HepG2 (cell line): ENCODE data around the gene DCUN1D3. TPM values are rescaled to one million over a fixed set of nuclear protein-coding genes. Genes with fewer than 3 reads are reported as not detected.

Experiments
- ATAC-seq: fragments of 200-7000 bp; cut with Tn5 transposase; 3 replicates; pipeline ENCODE4 v1.9.1; 2020; ENCODE audit warnings: mild to moderate bottlenecking, moderate library complexity
- BruUV-seq: library from RNA; stranded (reverse); fragments of 400-500 nt; replicated peaks from 2 replicates; lab custom pipeline; 2021; lab: Mats Ljungman, UMichigan
- CTCF ChIA-PET: fragments of 300-600 bp; formaldehyde crosslinking; extraction: SDS; loops from one replicate; lab custom pipeline; 2021; ENCODE audit warnings: low total read pairs, inconsistent platforms, low intra/inter-chr PET ratio; lab: Yijun Ruan, JAX
- POLR2A ChIA-PET: fragments of 350-600 bp; sonication (Branson Sonifier 250); formaldehyde crosslinking; loops from one replicate; lab custom pipeline; 2020; ENCODE audit warnings: antibody characterized with exemption, inconsistent platforms; lab: Yijun Ruan, JAX
- DNase-seq: peaks from one replicate; pipeline ENCODE4 v3.0.0-alpha.2; 2015; ENCODE audit warnings: low spot score
- FAIRE-seq: peaks from 3 replicates; lab custom pipeline; 2011; peaks lifted over from hg19 to GRCh38; lab: Jason Lieb, UNC
- H2AFZ ChIP-seq: one replicate; pipeline ENCODE4 v1.6.1; 2011; ENCODE audit warnings: low read length, inconsistent platforms
- H3K27ac ChIP-seq: fragments of 300-600 bp; 3 replicates; pipeline ENCODE4 v1.8.0; 2011; ENCODE audit warnings: mixed run types, mild to moderate bottlenecking, mixed read lengths, low read length, inconsistent platforms; ENCODE audit not compliant: insufficient read depth; ENCODE audit errors: extremely low read length
- H3K27me3 ChIP-seq, 2 experiments: fragments of 200-600 bp in 1 of 2; 2 replicates in 1 of 2; 3 replicates in 1 of 2; pipeline versions ENCODE4 v1.6.0 to v1.8.0; 2011; ENCODE audit warnings: low read length in 2 of 2, mild to moderate bottlenecking in 2 of 2, moderate library complexity in 2 of 2, inconsistent platforms in 1 of 2; ENCODE audit not compliant: insufficient read depth in 2 of 2, control insufficient read depth in 1 of 2
- H3K36me3 ChIP-seq, 2 experiments: fragments of 200-600 bp in 1 of 2; replicated peaks in 1 of 2; 2 replicates in 1 of 2; 3 replicates in 1 of 2; pipeline versions ENCODE4 v1.5.1 to v1.8.0; 2011; ENCODE audit warnings: low read length in 2 of 2, inconsistent platforms in 1 of 2; ENCODE audit not compliant: insufficient read depth in 2 of 2, control insufficient read depth in 1 of 2
- H3K4me1 ChIP-seq: 2 replicates; pipeline ENCODE4 v1.5.1; 2012; ENCODE audit warnings: low read length, inconsistent platforms; ENCODE audit not compliant: insufficient read depth
- H3K4me2 ChIP-seq: 2 replicates; pipeline ENCODE4 v1.6.0; 2011; ENCODE audit warnings: low read depth, low read length, inconsistent platforms
- H3K4me3 ChIP-seq, 3 experiments: fragments of 200-600 bp in 1 of 3; sonication (generic), shearing (Covaris generic) in 1 of 3; replicated peaks in 1 of 3; 2 replicates each; pipeline ENCODE4 v1.5.1; 2011 to 2016; ENCODE audit warnings: low read length in 3 of 3, inconsistent platforms in 2 of 3, low read depth in 2 of 3, mild to moderate bottlenecking in 2 of 3, control low read depth in 1 of 3, mixed read lengths in 1 of 3; ENCODE audit not compliant: insufficient read depth in 1 of 3
- H3K79me2 ChIP-seq: one replicate; pipeline ENCODE4 v1.6.1; 2011; ENCODE audit warnings: low read length, inconsistent platforms; ENCODE audit not compliant: insufficient read depth
- H3K9ac ChIP-seq: 2 replicates; pipeline ENCODE4 v1.6.0; 2011; ENCODE audit warnings: mild to moderate bottlenecking, low read depth, low read length, inconsistent platforms; ENCODE audit not compliant: insufficient read depth
- H3K9me3 ChIP-seq: 2 replicates; pipeline ENCODE4 v1.5.1; 2012; ENCODE audit warnings: mild to moderate bottlenecking, low read length
- H4K20me1 ChIP-seq: 2 replicates; pipeline ENCODE4 v1.6.0; 2011; ENCODE audit warnings: inconsistent platforms, mild to moderate bottlenecking, low read length, moderate library complexity; ENCODE audit not compliant: insufficient read depth
- ELF1 ChIP-seq: sonication (generic); formaldehyde crosslinking; IDR thresholded peaks from 2 replicates; pipeline ENCODE4 v1.4.0; 2020; ENCODE audit warnings: missing genetic modification reagents
- HOXA9 ChIP-seq: sonication (generic); formaldehyde crosslinking; IDR thresholded peaks from 2 replicates; pipeline ENCODE4 v1.8.1; 2022; ENCODE audit warnings: missing genetic modification reagents, mild to moderate bottlenecking, moderate library complexity, borderline replicate concordance
- MIXL1 ChIP-seq: IDR thresholded peaks from 2 replicates; pipeline ENCODE4 v1.6.1; 2016
- MXD4 ChIP-seq: IDR thresholded peaks from 2 replicates; pipeline ENCODE4 v1.6.1; 2016; ENCODE audit warnings: mild to moderate bottlenecking, missing biosample characterization, missing genetic modification reagents
- PHF8 ChIP-seq: sonication (generic); formaldehyde crosslinking; IDR thresholded peaks from 2 replicates; pipeline ENCODE4 v1.5.0; 2020; ENCODE audit warnings: missing genetic modification reagents
- SMAD3 ChIP-seq: sonication (generic); formaldehyde crosslinking; IDR thresholded peaks from 2 replicates; pipeline ENCODE4 v1.4.0; 2020; ENCODE audit warnings: missing genetic modification reagents
- TBX2 ChIP-seq: sonication (generic); formaldehyde crosslinking; IDR thresholded peaks from 2 replicates; pipeline ENCODE4 v1.5.0; 2020; ENCODE audit warnings: missing genetic modification reagents, mild to moderate bottlenecking, borderline replicate concordance
- ZFP37 ChIP-seq: sonication (generic); formaldehyde crosslinking; IDR thresholded peaks from 2 replicates; pipeline ENCODE4 v1.4.0; 2020; ENCODE audit warnings: missing genetic modification reagents, borderline replicate concordance
- ZNF558 ChIP-seq: sonication (generic); formaldehyde crosslinking; IDR thresholded peaks from 2 replicates; pipeline ENCODE4 v1.9.0; 2022; ENCODE audit warnings: mild to moderate bottlenecking, missing genetic modification reagents, borderline replicate concordance
- ZNF589 ChIP-seq: sonication (generic); formaldehyde crosslinking; conservative IDR thresholded peaks from 2 replicates; pipeline ENCODE4 v1.8.0; 2022; ENCODE audit warnings: mild to moderate bottlenecking, moderate library complexity, missing genetic modification reagents
- ZNF780A ChIP-seq: sonication (generic); formaldehyde crosslinking; IDR thresholded peaks from 2 replicates; pipeline ENCODE4 v1.8.0; 2022; ENCODE audit warnings: mild to moderate bottlenecking, missing genetic modification reagents, moderate library complexity
- ZNF850 ChIP-seq: sonication (generic); formaldehyde crosslinking; conservative IDR thresholded peaks from 2 replicates; pipeline ENCODE4 v1.9.0; 2021; ENCODE audit warnings: mild to moderate bottlenecking, missing genetic modification reagents
- WGBS: methylation state at CpG from one replicate; pipeline ENCODE4 v1.1.6; 2017; ENCODE audit warnings: low lambda C conversion rate; 5-methylcytosine and 5-hydroxymethylcytosine counted together
- in situ Hi-C: cut with HindIII; loops from 2 replicates; pipeline ENCODE4 v1.10.0; 2017; ENCODE audit warnings: low pct_unique_long_range_greater_than_20kb; ENCODE audit not compliant: extremely low pct_ligation_motif_present
- intact Hi-C: fragments of 100-400 bp; cut with micrococcal nuclease; formaldehyde crosslinking; loops from one replicate; pipeline ENCODE4 v1.10.0; 2022; ENCODE audit not compliant: unreplicated experiment
- polyA plus RNA-seq, 8 experiments: library from polyadenylated mRNA; depleted of rRNA in 3 of 8; stranded (reverse) in 7 of 8; unstranded in 1 of 8; fragments of >200 nt; fragmentation: Illumina TruSeq in 4 of 8; extraction: Trizol in 4 of 8; gene quantifications; 2 replicates each; pipeline versions ENCODE4 v1.2.1 to v1.2.3, GENCODE V29; 2011 to 2016; ENCODE audit warnings: low read depth in 4 of 8, missing spikeins in 1 of 8, mixed read lengths in 1 of 8; ENCODE audit not compliant: insufficient read depth in 1 of 8
- total RNA-seq, 5 experiments: library from RNA; depleted of rRNA; stranded (reverse); fragments of >200 nt; fragmentation: Illumina TruSeq; extraction: Trizol; gene quantifications; 2 replicates each; pipeline ENCODE4 v1.2.3, GENCODE V29; 2016; ENCODE audit warnings: low read depth in 1 of 5
- TF ChIP-seq, protein P1 (sequence below): IDR thresholded peaks from 2 replicates; pipeline ENCODE4 v1.6.1; 2016; ENCODE audit warnings: low read depth, borderline replicate concordance
- TF ChIP-seq, protein P2 (sequence below): sonication (generic); formaldehyde crosslinking; IDR thresholded peaks from 2 replicates; pipeline ENCODE4 v1.9.0; 2021; ENCODE audit warnings: missing genetic modification reagents, borderline replicate concordance
- TF ChIP-seq, protein P3 (sequence below): sonication (generic); formaldehyde crosslinking; IDR thresholded peaks from 2 replicates; pipeline ENCODE4 v1.4.0; 2020; ENCODE audit warnings: missing genetic modification reagents
- TF ChIP-seq, protein P4 (sequence below): sonication (generic); formaldehyde crosslinking; IDR thresholded peaks from 2 replicates; pipeline ENCODE4 v1.5.1; 2020; ENCODE audit warnings: mild to moderate bottlenecking, missing genetic modification reagents, moderate library complexity
- TF ChIP-seq, protein P5 (sequence below): sonication (generic); formaldehyde crosslinking; IDR thresholded peaks from 2 replicates; pipeline ENCODE4 v1.4.0; 2020; ENCODE audit warnings: missing genetic modification reagents, borderline replicate concordance

The DCUN1D3 gene
- total and polyA plus RNA-seq, 2 of the 13 experiments (the other 11 are each of a cell fraction or from before 2014, with no cell fraction given), result 5.0 to 19.3 TPM

DNA sequence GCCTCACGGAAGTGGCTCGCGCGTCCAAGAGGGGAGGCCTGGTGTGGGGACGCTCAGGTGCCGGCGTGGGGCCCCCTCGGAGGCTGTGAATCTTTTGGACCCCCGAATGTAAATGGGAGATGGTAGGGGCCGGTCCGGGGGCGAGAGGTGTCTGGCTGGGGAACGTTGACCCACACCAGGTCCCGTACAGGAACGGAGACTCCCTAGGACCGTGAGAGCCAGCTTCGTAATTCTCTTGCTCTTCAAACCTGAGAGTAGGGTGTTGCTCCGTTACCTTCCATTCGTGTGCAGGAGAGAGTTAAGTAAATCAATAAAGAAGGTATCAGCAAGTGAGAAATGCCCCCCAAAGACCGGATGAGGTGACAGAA, 894 bp upstream of the DCUN1D3 start:
- no TSS peak for BruUV-seq
- ATAC-seq (peak; percentile 19), FAIRE-seq (no peak), DNase-seq (no peak)
- Histone ChIP-seq H3K36me3 (peaks cover 2 to 16% of the 10 kb centered on the region in 2 experiments), H3K9ac (peak overlapping the region; percentile 95), H2AFZ (no peak overlapping the region), H3K27me3 (no peaks in the 10 kb centered on the region; a peak in 1 of 5 replicates), H3K4me2 (peak overlapping the region; percentile 93), H3K79me2 (peaks cover 71% of the 10 kb centered on the region), H3K9me3 (no peaks in the 10 kb centered on the region), H3K4me3 (peak overlapping the region; percentile 83 to 95 (median 87)), H4K20me1 (peaks cover 9% of the 10 kb centered on the region; the same call in 1 of the 2 replicates), H3K27ac (peak overlapping the region; percentile 94), H3K4me1 (peaks cover 80% of the 10 kb centered on the region)
- in situ Hi-C loops, result no loop called here
- intact Hi-C loops, result no loop called here
- under 1% methylated on average over 20 of the region's 20 CpGs for WGBS
- CTCF ChIA-PET, result no interaction called here
- POLR2A ChIA-PET, result interaction anchor here (1.1 to 3.4 kb wide), 10 partner anchors 8 to 399 kb away, joined by 3 to 20 read pairs (median 8); partner anchors contain the start of genes ERI2 and REXO5
- TF ChIP-seq ZFP37 (CRISPR knock-in tag) (0 out of 2 replicates have a peak, but pooled peaks have one; percentile 13), PHF8 (no peak), SMAD3 (CRISPR knock-in tag) (no peak), ZNF780A (CRISPR knock-in tag) (0 out of 2 replicates have a peak, but pooled peaks have one; percentile 48), ZNF850 (no peak), TBX2 (no peak), ZNF558 (CRISPR knock-in tag) (0 out of 2 replicates have a peak, but pooled peaks have one; percentile 3), HOXA9 (CRISPR knock-in tag) (peak; percentile 18; the same call in 1 of the 2 replicates), MXD4 (CRISPR knock-in tag) (no peak), ZNF589 (CRISPR knock-in tag) (0 out of 2 replicates have a peak, but pooled peaks have one; percentile 9), MIXL1 (no peak), ELF1 (peak; percentile 55; the same call in 1 of the 2 replicates)
- TF ChIP-seq, protein P1, sequence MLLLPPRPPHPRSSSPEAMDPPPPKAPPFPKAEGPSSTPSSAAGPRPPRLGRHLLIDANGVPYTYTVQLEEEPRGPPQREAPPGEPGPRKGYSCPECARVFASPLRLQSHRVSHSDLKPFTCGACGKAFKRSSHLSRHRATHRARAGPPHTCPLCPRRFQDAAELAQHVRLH, result no peak
- TF ChIP-seq, protein P2, sequence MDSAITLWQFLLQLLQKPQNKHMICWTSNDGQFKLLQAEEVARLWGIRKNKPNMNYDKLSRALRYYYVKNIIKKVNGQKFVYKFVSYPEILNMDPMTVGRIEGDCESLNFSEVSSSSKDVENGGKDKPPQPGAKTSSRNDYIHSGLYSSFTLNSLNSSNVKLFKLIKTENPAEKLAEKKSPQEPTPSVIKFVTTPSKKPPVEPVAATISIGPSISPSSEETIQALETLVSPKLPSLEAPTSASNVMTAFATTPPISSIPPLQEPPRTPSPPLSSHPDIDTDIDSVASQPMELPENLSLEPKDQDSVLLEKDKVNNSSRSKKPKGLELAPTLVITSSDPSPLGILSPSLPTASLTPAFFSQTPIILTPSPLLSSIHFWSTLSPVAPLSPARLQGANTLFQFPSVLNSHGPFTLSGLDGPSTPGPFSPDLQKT (CRISPR knock-in tag), result no peak
- TF ChIP-seq, protein P3, sequence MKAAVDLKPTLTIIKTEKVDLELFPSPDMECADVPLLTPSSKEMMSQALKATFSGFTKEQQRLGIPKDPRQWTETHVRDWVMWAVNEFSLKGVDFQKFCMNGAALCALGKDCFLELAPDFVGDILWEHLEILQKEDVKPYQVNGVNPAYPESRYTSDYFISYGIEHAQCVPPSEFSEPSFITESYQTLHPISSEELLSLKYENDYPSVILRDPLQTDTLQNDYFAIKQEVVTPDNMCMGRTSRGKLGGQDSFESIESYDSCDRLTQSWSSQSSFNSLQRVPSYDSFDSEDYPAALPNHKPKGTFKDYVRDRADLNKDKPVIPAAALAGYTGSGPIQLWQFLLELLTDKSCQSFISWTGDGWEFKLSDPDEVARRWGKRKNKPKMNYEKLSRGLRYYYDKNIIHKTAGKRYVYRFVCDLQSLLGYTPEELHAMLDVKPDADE (CRISPR knock-in tag), result no peak
- TF ChIP-seq, protein P4, sequence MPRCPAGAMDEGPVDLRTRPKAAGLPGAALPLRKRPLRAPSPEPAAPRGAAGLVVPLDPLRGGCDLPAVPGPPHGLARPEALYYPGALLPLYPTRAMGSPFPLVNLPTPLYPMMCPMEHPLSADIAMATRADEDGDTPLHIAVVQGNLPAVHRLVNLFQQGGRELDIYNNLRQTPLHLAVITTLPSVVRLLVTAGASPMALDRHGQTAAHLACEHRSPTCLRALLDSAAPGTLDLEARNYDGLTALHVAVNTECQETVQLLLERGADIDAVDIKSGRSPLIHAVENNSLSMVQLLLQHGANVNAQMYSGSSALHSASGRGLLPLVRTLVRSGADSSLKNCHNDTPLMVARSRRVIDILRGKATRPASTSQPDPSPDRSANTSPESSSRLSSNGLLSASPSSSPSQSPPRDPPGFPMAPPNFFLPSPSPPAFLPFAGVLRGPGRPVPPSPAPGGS (CRISPR knock-in tag), result peak; percentile 13; the same call in 1 of the 2 replicates
- TF ChIP-seq, protein P5, sequence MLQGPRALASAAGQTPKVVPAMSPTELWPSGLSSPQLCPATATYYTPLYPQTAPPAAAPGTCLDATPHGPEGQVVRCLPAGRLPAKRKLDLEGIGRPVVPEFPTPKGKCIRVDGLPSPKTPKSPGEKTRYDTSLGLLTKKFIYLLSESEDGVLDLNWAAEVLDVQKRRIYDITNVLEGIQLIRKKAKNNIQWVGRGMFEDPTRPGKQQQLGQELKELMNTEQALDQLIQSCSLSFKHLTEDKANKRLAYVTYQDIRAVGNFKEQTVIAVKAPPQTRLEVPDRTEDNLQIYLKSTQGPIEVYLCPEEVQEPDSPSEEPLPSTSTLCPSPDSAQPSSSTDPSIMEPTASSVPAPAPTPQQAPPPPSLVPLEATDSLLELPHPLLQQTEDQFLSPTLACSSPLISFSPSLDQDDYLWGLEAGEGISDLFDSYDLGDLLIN (CRISPR knock-in tag), result no peak
